ENCODE data around the gene ATXN7L1.
A peak's percentile ranks its signal among the peaks of the same experiment; 100 is the strongest.

The ATXN7L1 gene

DNA sequence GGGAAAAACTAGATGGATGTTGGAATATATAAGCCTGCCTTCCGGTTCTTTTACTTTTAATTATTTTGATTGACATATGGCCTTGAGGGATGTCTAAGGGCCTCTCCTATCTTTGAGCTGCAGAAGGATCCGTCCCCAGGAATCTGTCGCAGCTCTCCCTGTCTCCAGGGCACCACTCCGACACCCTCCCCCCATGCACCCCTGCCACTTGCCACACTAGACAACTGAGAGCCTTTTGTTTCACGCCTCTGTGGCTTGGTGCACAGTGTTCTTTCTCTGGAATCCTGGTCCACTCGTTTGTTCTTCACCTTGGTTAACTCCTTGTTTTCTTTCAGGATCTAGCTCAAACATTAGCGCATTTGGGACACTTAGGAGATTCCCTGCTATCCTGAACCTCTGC, 171.0 kb downstream of the ATXN7L1 start:
- Histone ChIP-seq H3K27me3 (ENCODE audit: insufficient read depth, low read length) (no peaks in the 10 kb centered on the region), H3K4me3 (ENCODE audit: low read depth, low read length) (no peak overlapping the region), H2BK5ac (ENCODE audit: low read depth, low read length, poor library complexity) (no peak overlapping the region), H4K91ac (ENCODE audit: low read depth, low read length) (no peak overlapping the region), H3K36me3 (ENCODE audit: control insufficient read depth in 1 of 2, insufficient read depth in 2 of 2, low read length in 2 of 2) (no peaks in the 10 kb centered on the region), H4K12ac (ENCODE audit: low read depth, low read length) (no peak overlapping the region), H3K79me2 (ENCODE audit: control insufficient read depth, insufficient read depth, low read length, poor library complexity) (no peaks in the 10 kb centered on the region), H2AK5ac (ENCODE audit: low read length) (no peak overlapping the region), H2AFZ (ENCODE audit: insufficient read depth, low read length, poor library complexity) (no peak overlapping the region), H3K4me2 (ENCODE audit: low read length) (no peak overlapping the region), H4K8ac (ENCODE audit: low read depth, low read length) (no peak overlapping the region), H2BK120ac (ENCODE audit: insufficient read depth, low read length, poor library complexity) (no peak overlapping the region), H3K4me1 (ENCODE audit: control insufficient read depth in 1 of 2, insufficient read depth in 2 of 2, low read length in 2 of 2) (peaks cover 0 to 3% of the 10 kb centered on the region in 2 experiments), H3K9me3 (ENCODE audit: insufficient read depth, low read depth, low read length) (peaks cover 1% of the 10 kb centered on the region), H3K23ac (ENCODE audit: low read length) (no peak overlapping the region), H3K18ac (ENCODE audit: low read length) (no peak overlapping the region), H3K14ac (ENCODE audit: low read length) (no peak overlapping the region), H2BK12ac (ENCODE audit: low read length) (no peak overlapping the region), H3K79me1 (ENCODE audit: low read length) (no peaks in the 10 kb centered on the region), H3K9ac (ENCODE audit: low read length) (no peak overlapping the region), H3K4ac (ENCODE audit: low read depth, low read length) (no peak overlapping the region), H3K27ac (ENCODE audit: low read depth, low read length) (no peak overlapping the region)
- no peak for DNase-seq
- WGBS (ENCODE audit: extremely low coverage, insufficient coverage, insufficient read length) = no CpG with 5 or more reads among the region's 7 CpGs

DNA sequence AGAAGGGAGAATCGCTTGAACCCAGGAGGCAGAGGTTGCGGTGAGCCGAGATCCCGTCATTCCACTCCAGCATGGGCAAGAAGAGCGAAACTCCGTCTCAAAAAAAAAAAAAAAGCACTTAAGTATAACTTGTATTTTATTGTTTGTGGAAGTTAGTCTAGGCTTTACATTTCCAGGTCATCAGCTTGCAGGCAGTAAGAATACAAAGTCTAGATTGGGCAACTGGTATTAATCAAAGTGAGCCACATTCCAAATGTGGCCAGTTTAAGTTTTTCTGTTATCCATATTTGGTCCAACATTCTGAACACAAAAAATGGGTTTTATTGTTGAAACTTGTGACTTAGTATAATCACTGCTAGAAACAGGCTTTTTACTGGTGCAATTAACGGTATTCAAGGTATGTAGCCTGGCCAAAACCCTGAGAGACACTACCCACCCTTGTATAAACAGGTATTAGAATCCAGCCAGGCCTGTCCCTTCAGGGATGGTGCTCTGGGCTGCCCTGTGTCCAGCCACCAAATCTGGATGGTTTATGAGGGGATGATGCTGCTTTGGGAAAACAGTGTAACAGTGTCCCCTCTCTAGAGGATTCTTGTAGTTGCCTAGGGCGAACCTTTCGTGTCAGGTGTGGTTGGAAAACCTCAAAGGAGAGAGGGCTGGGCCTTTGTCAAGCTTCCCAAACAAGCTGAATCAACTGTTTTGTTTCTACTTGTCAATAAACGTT, 173.0 kb downstream of the ATXN7L1 start:
- H4K91ac ChIP-seq (ENCODE audit: low read depth, low read length) = no peak overlapping the region
- H3K4me1 ChIP-seq (ENCODE audit: control insufficient read depth in 1 of 2, insufficient read depth in 2 of 2, low read length in 2 of 2) = peaks cover 2 to 3% of the 10 kb centered on the region in 2 experiments
- no CpG with 5 or more reads among the region's 10 CpGs for WGBS (ENCODE audit: extremely low coverage, insufficient coverage, insufficient read length)
- H2BK120ac ChIP-seq (ENCODE audit: insufficient read depth, low read length, poor library complexity) = no peak overlapping the region
- H3K79me2 ChIP-seq (ENCODE audit: control insufficient read depth, insufficient read depth, low read length, poor library complexity) = no peaks in the 10 kb centered on the region
- H2AK5ac ChIP-seq (ENCODE audit: low read length) = no peak overlapping the region
- no peaks in the 10 kb centered on the region for H3K9me3 ChIP-seq (ENCODE audit: insufficient read depth, low read depth, low read length)
- H3K27ac ChIP-seq (ENCODE audit: low read depth, low read length) = no peak overlapping the region
- no peak overlapping the region for H3K4me3 ChIP-seq (ENCODE audit: low read depth, low read length)
- no peak overlapping the region for H3K14ac ChIP-seq (ENCODE audit: low read length)
- H2BK12ac ChIP-seq (ENCODE audit: low read length) = no peak overlapping the region
- H4K8ac ChIP-seq (ENCODE audit: low read depth, low read length) = no peak overlapping the region
- H3K36me3 ChIP-seq (ENCODE audit: control insufficient read depth in 1 of 2, insufficient read depth in 2 of 2, low read length in 2 of 2) = no peaks in the 10 kb centered on the region
- no peak overlapping the region for H3K18ac ChIP-seq (ENCODE audit: low read length)
- H4K12ac ChIP-seq (ENCODE audit: low read depth, low read length) = no peak overlapping the region
- no peak overlapping the region for H3K4me2 ChIP-seq (ENCODE audit: low read length)
- no peak overlapping the region for H3K23ac ChIP-seq (ENCODE audit: low read length)
- H3K79me1 ChIP-seq (ENCODE audit: low read length) = no peaks in the 10 kb centered on the region
- no peaks in the 10 kb centered on the region for H3K27me3 ChIP-seq (ENCODE audit: insufficient read depth, low read length)
- peak in 1 of 2 donors; percentile 25 for DNase-seq
- no peak overlapping the region for H2AFZ ChIP-seq (ENCODE audit: insufficient read depth, low read length, poor library complexity)
- H3K4ac ChIP-seq (ENCODE audit: low read depth, low read length) = no peak overlapping the region
- H2BK5ac ChIP-seq (ENCODE audit: low read depth, low read length, poor library complexity) = no peak overlapping the region
- H3K9ac ChIP-seq (ENCODE audit: low read length) = no peak overlapping the region

DNA sequence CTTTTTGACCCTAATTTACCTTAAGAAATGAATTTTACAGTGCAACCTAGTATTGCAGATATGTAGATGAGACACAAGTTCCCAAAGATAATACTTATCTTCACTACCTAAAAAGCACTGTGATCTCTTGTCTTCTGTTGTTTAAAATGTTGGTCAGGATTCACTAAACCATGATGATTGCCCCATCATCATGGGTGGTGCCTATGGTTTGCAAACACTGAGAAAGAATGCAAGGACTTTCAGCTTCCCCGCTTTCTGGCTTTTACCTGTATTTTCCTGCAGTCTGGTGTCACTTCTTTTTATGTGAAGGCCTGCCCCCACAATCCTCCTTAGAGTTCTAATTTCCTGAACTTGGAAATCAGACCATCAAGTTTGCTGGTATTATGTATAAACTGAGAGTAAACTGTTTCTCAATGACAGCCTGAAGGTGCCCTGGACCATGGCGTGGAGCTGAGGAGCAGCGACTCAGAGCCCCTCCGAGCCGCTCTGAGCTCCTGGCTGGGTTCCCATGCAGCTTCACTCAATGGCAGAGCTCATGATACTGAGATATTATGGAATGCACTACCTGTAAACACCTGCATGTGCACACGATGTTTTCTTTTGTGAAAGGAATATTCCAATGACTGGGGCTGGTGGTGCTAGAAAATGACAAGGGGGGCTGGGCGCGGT, 176.7 kb downstream of the ATXN7L1 start:
- Histone ChIP-seq H4K12ac (ENCODE audit: low read depth, low read length) (no peak overlapping the region), H2AK5ac (ENCODE audit: low read length) (no peak overlapping the region), H3K36me3 (ENCODE audit: control insufficient read depth in 1 of 2, insufficient read depth in 2 of 2, low read length in 2 of 2) (no peaks in the 10 kb centered on the region), H3K4ac (ENCODE audit: low read depth, low read length) (no peak overlapping the region), H4K91ac (ENCODE audit: low read depth, low read length) (no peak overlapping the region), H3K27me3 (ENCODE audit: insufficient read depth, low read length) (no peaks in the 10 kb centered on the region), H3K14ac (ENCODE audit: low read length) (no peak overlapping the region), H3K27ac (ENCODE audit: low read depth, low read length) (no peak overlapping the region), H2BK5ac (ENCODE audit: low read depth, low read length, poor library complexity) (no peak overlapping the region), H4K8ac (ENCODE audit: low read depth, low read length) (no peak overlapping the region), H3K4me2 (ENCODE audit: low read length) (no peak overlapping the region), H2BK12ac (ENCODE audit: low read length) (no peak overlapping the region), H3K4me1 (ENCODE audit: control insufficient read depth in 1 of 2, insufficient read depth in 2 of 2, low read length in 2 of 2) (peaks cover 2 to 3% of the 10 kb centered on the region in 2 experiments), H3K23ac (ENCODE audit: low read length) (no peak overlapping the region), H2AFZ (ENCODE audit: insufficient read depth, low read length, poor library complexity) (no peak overlapping the region), H3K9ac (ENCODE audit: low read length) (no peak overlapping the region), H2BK120ac (ENCODE audit: insufficient read depth, low read length, poor library complexity) (no peak overlapping the region), H3K18ac (ENCODE audit: low read length) (no peak overlapping the region), H3K79me1 (ENCODE audit: low read length) (no peaks in the 10 kb centered on the region), H3K4me3 (ENCODE audit: low read depth, low read length) (no peak overlapping the region), H3K9me3 (ENCODE audit: insufficient read depth, low read depth, low read length) (peaks cover 6% of the 10 kb centered on the region), H3K79me2 (ENCODE audit: control insufficient read depth, insufficient read depth, low read length, poor library complexity) (no peaks in the 10 kb centered on the region)
- DNase-seq = peak in 1 of 2 donors; percentile 69
- WGBS (ENCODE audit: extremely low coverage, insufficient coverage, insufficient read length) = no CpG with 5 or more reads among the region's 8 CpGs

DNA sequence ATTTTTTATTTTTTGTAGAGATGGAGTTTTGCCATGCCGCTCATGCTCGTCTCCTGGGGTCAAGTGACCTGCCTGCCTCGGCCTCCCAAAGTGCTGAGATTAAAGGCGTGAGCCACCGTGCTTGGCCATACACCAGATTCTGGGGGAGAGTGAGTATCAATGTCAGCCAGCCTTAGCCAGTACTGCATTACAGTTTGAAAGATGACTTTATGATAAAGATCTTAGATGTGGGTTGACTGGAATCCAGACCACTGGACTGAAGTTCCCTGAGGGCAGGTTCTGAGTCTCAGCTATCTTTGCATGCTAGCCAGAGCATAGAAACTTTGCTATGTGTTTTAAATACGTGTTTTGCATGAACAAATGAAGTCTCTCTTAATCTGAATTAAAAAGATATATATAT, 177.9 kb downstream of the ATXN7L1 start:
- H3K23ac ChIP-seq (ENCODE audit: low read length) = no peak overlapping the region
- no CpG with 5 or more reads among the region's 6 CpGs for WGBS (ENCODE audit: extremely low coverage, insufficient coverage, insufficient read length)
- no peak overlapping the region for H2BK12ac ChIP-seq (ENCODE audit: low read length)
- H2BK5ac ChIP-seq (ENCODE audit: low read depth, low read length, poor library complexity) = no peak overlapping the region
- H3K4me2 ChIP-seq (ENCODE audit: low read length) = no peak overlapping the region
- H3K27ac ChIP-seq (ENCODE audit: low read depth, low read length) = no peak overlapping the region
- no peaks in the 10 kb centered on the region for H3K27me3 ChIP-seq (ENCODE audit: insufficient read depth, low read length)
- no peak overlapping the region for H3K4me3 ChIP-seq (ENCODE audit: low read depth, low read length)
- no peak overlapping the region for H3K18ac ChIP-seq (ENCODE audit: low read length)
- H4K12ac ChIP-seq (ENCODE audit: low read depth, low read length) = no peak overlapping the region
- peaks cover under 1 to 2% of the 10 kb centered on the region in 2 experiments for H3K4me1 ChIP-seq (ENCODE audit: control insufficient read depth in 1 of 2, insufficient read depth in 2 of 2, low read length in 2 of 2)
- H3K9ac ChIP-seq (ENCODE audit: low read length) = no peak overlapping the region
- H2AFZ ChIP-seq (ENCODE audit: insufficient read depth, low read length, poor library complexity) = no peak overlapping the region
- no peaks in the 10 kb centered on the region for H3K79me1 ChIP-seq (ENCODE audit: low read length)
- no peak overlapping the region for H2BK120ac ChIP-seq (ENCODE audit: insufficient read depth, low read length, poor library complexity)
- no peak overlapping the region for H3K14ac ChIP-seq (ENCODE audit: low read length)
- H4K8ac ChIP-seq (ENCODE audit: low read depth, low read length) = no peak overlapping the region
- peak; percentile 57 to 94 for DNase-seq
- no peaks in the 10 kb centered on the region for H3K79me2 ChIP-seq (ENCODE audit: control insufficient read depth, insufficient read depth, low read length, poor library complexity)
- H3K9me3 ChIP-seq (ENCODE audit: insufficient read depth, low read depth, low read length) = peaks cover 6% of the 10 kb centered on the region
- no peak overlapping the region for H4K91ac ChIP-seq (ENCODE audit: low read depth, low read length)
- H3K4ac ChIP-seq (ENCODE audit: low read depth, low read length) = no peak overlapping the region
- no peaks in the 10 kb centered on the region for H3K36me3 ChIP-seq (ENCODE audit: control insufficient read depth in 1 of 2, insufficient read depth in 2 of 2, low read length in 2 of 2)
- H2AK5ac ChIP-seq (ENCODE audit: low read length) = no peak overlapping the region

Data from trophoblast cell (in vitro differentiated cells and primary cell).